AG04450 (cell line): Measurements from ENCODE around the gene TRAPPC6A. TPM values are rescaled to one million over a fixed set of nuclear protein-coding genes. Genes with fewer than 3 reads are reported as not detected.

Experiments
- CTCF ChIA-PET: fragments of 300-600, 350-600 bp; formaldehyde crosslinking; extraction: SDS; loops from one replicate; lab custom pipeline; 2022; ENCODE audit warnings: antibody characterized with exemption, inconsistent platforms; lab: Charles Lee
- POLR2A ChIA-PET: fragments of 350-600 bp; formaldehyde crosslinking; extraction: SDS; loops from one replicate; lab custom pipeline; 2021; ENCODE audit warnings: antibody characterized with exemption, inconsistent platforms; lab: Yijun Ruan, JAX
- DNase-seq: peaks from one replicate; pipeline ENCODE4 v3.0.0-alpha.2; 2011; ENCODE audit warnings: low read depth, low spot score
- H3K27ac ChIP-seq: one replicate; pipeline ENCODE4 v1.5.1; 2012; ENCODE audit warnings: low read depth, low read length, control low read depth
- H3K27me3 ChIP-seq: one replicate; pipeline ENCODE4 v1.6.0; 2012; ENCODE audit warnings: low read length; ENCODE audit not compliant: control insufficient read depth, insufficient read depth
- H3K4me3 ChIP-seq: 2 replicates; pipeline ENCODE4 v1.5.1; 2011; ENCODE audit warnings: mild to moderate bottlenecking, low read depth, low read length, control low read depth
- H3K9me3 ChIP-seq: 2 replicates; pipeline ENCODE4 v1.5.1; 2012; ENCODE audit warnings: low read length; ENCODE audit not compliant: control insufficient read depth, insufficient read depth
- CTCF ChIP-seq: IDR thresholded peaks from 2 replicates; pipeline ENCODE4 v1.5.1; 2011; ENCODE audit warnings: low read depth, low read length, control low read depth, inconsistent platforms
- polyA plus RNA-seq: library from polyadenylated mRNA; depleted of rRNA; stranded (reverse); fragments of >200 nt; gene quantifications from 2 replicates; pipeline ENCODE4 v1.2.3, GENCODE V29; 2011

Gene TRAPPC6A
- polyA plus RNA-seq, 1 experiment: 5.8 TPM

GRCh38 chr19:45144431-45145269, 33.4 kb downstream of the TRAPPC6A start:
- TF ChIP-seq CTCF: no peak
- CTCF ChIA-PET: interaction anchor here (0.6 kb wide), 1 partner anchor 64 kb away, joined by 4 read pairs; no protein-coding TSS in a partner anchor
- no peak overlapping the region for H3K27ac ChIP-seq
- POLR2A ChIA-PET: no interaction called here
- H3K9me3 ChIP-seq: no peaks in the 10 kb centered on the region; the same call in 1 of the 2 replicates
- DNase-seq: no peak
- H3K4me3 ChIP-seq: no peak overlapping the region
- no peaks in the 10 kb centered on the region for H3K27me3 ChIP-seq

GRCh38 chr19:45142726-45143110, 35.3 kb downstream of the TRAPPC6A start:
- H3K4me3 ChIP-seq: no peak overlapping the region
- no peak for DNase-seq
- POLR2A ChIA-PET: no interaction called here

GRCh38 chr19:45142016-45142725, 35.9 kb downstream of the TRAPPC6A start:
- no peak for TF ChIP-seq CTCF
- no peaks in the 10 kb centered on the region; the same call in 1 of the 2 replicates for H3K9me3 ChIP-seq
- ChIA-PET POLR2A (no interaction called here), CTCF (no interaction called here)
- no peak overlapping the region for H3K4me3 ChIP-seq
- H3K27me3 ChIP-seq: no peaks in the 10 kb centered on the region
- H3K27ac ChIP-seq: no peak overlapping the region
- no peak for DNase-seq

More at GRCh38 chr19:45142726-45143110, 35.3 kb downstream of the TRAPPC6A start:
- TF ChIP-seq CTCF: no peak
- H3K27ac ChIP-seq: no peak overlapping the region
- CTCF ChIA-PET: no interaction called here
- no peaks in the 10 kb centered on the region for H3K27me3 ChIP-seq
- H3K9me3 ChIP-seq: no peaks in the 10 kb centered on the region; the same call in 1 of the 2 replicates

- Histone ChIP-seq H3K27me3 (no peaks in the 10 kb centered on the region), H3K4me3 (no peak overlapping the region), H3K27ac (no peak overlapping the region), H3K9me3 (no peaks in the 10 kb centered on the region; the same call in 1 of the 2 replicates)
- no peak for DNase-seq
- no peak for TF ChIP-seq CTCF
- POLR2A ChIA-PET: no interaction called here
- CTCF ChIA-PET: no interaction called here
These were observed 36.7 kb downstream of the TRAPPC6A start for GRCh38 chr19:45141203-45141900.
